GM23338 (cell line): ENCODE measurements around the gene STXBP5. TPM values are rescaled to one million over a fixed set of nuclear protein-coding genes. Genes with fewer than 3 reads are reported as not detected.

Experiments
- ATAC-seq: fragments of 200-7000 bp; cut with Tn5 transposase; 3 replicates; pipeline ENCODE4 v1.9.1; 2020
- DNase-seq: peaks from one replicate; pipeline ENCODE4 v3.0.0-alpha.2; 2015; ENCODE audit warnings: low spot score
- H2AFZ ChIP-seq: fragments of 200-600 bp; sonication (generic); 2 replicates; pipeline ENCODE4 v1.8.0; 2016; ENCODE audit warnings: antibody characterized with exemption, mild to moderate bottlenecking, moderate library complexity
- H3F3A ChIP-seq: fragments of 200-600 bp; sonication (generic); replicated peaks from 2 replicates; pipeline ENCODE4 v1.8.0; 2017; ENCODE audit warnings: antibody characterized with exemption, mixed run types, low read depth
- H3K27ac ChIP-seq: fragments of 200-600 bp; sonication (generic); 2 replicates; pipeline ENCODE4 v1.6.1; 2016; ENCODE audit warnings: low read depth
- H3K27me3 ChIP-seq: fragments of 200-600 bp; sonication (generic); 2 replicates; pipeline ENCODE4 v1.8.0; 2016; ENCODE audit warnings: mild to moderate bottlenecking, mixed run types, moderate library complexity; ENCODE audit not compliant: insufficient read depth
- H3K36me3 ChIP-seq: fragments of 200-600 bp; sonication (generic); 2 replicates; pipeline ENCODE4 v1.8.0; 2016; ENCODE audit warnings: mild to moderate bottlenecking; ENCODE audit not compliant: insufficient read depth
- H3K4me1 ChIP-seq: fragments of 200-600 bp; sonication (generic); 2 replicates; pipeline ENCODE4 v1.8.0; 2016; ENCODE audit warnings: mild to moderate bottlenecking, moderate library complexity; ENCODE audit not compliant: insufficient read depth
- H3K4me2 ChIP-seq: fragments of 200-600 bp; sonication (generic); 2 replicates; pipeline ENCODE4 v1.7.1; 2017; ENCODE audit warnings: mixed run types
- H3K4me3 ChIP-seq: fragments of 200-600 bp; sonication (generic); 2 replicates; pipeline ENCODE4 v1.6.1; 2016; ENCODE audit warnings: mixed run types
- H3K79me2 ChIP-seq: fragments of 200-600 bp; sonication (generic); replicated peaks from 2 replicates; pipeline ENCODE4 v1.8.0; 2017; ENCODE audit warnings: mild to moderate bottlenecking; ENCODE audit not compliant: insufficient read depth
- H3K9me2 ChIP-seq: fragments of 200-600 bp; sonication (generic); 2 replicates; pipeline ENCODE4 v1.8.0; 2017; ENCODE audit not compliant: insufficient read depth
- H4K20me1 ChIP-seq: fragments of 200-600 bp; sonication (generic); replicated peaks from 2 replicates; pipeline ENCODE4 v1.8.0; 2017; ENCODE audit warnings: mild to moderate bottlenecking; ENCODE audit not compliant: insufficient read depth
- H3K27ac Mint-ChIP-seq: 2 replicates; pipeline ENCODE4 v1.8.0; 2020; ENCODE audit warnings: inconsistent platforms, mild to moderate bottlenecking, moderate library complexity, mixed read lengths
- H3K27me3 Mint-ChIP-seq: 3 replicates; pipeline ENCODE4 v1.8.0; 2022; ENCODE audit warnings: low read depth, mild to moderate bottlenecking, moderate library complexity, mixed read lengths, inconsistent platforms; ENCODE audit not compliant: insufficient read depth, poor library complexity
- H3K36me3 Mint-ChIP-seq: 3 replicates; pipeline ENCODE4 v1.8.0; 2021; ENCODE audit warnings: low read depth, mild to moderate bottlenecking, inconsistent platforms, moderate library complexity, mixed read lengths
- H3K4me1 Mint-ChIP-seq: 3 replicates; pipeline ENCODE4 v1.8.0; 2020; ENCODE audit warnings: mild to moderate bottlenecking, inconsistent platforms, mixed read lengths
- H3K4me3 Mint-ChIP-seq: 3 replicates; pipeline ENCODE4 v1.8.0; 2021; ENCODE audit warnings: moderate library complexity, mild to moderate bottlenecking, inconsistent platforms, mixed read lengths
- H3K9me3 Mint-ChIP-seq: 3 replicates; pipeline ENCODE4 v1.8.0; 2020; ENCODE audit warnings: moderate library complexity, mild to moderate bottlenecking, inconsistent platforms, mixed read lengths
- CREB1 ChIP-seq: fragments of 250-450 bp; sonication (Bioruptor Pico); IDR thresholded peaks from 2 replicates; pipeline ENCODE4 v1.5.0; 2020; ENCODE audit warnings: low read depth, mild to moderate bottlenecking, moderate library complexity
- ETS1 ChIP-seq: IDR thresholded peaks from 2 replicates; pipeline ENCODE4 v1.6.1; 2016; ENCODE audit warnings: antibody characterized with exemption
- EZH2 ChIP-seq: fragments of 200-600 bp; sonication (generic); IDR thresholded peaks from one replicate; pipeline ENCODE4 v1.8.0; 2017; ENCODE audit warnings: antibody characterized with exemption, mild to moderate bottlenecking, low read depth; ENCODE audit not compliant: unreplicated experiment
- EZH2phosphoT487 ChIP-seq: fragments of 200-600 bp; sonication (generic); IDR thresholded peaks from one replicate; pipeline ENCODE4 v1.8.1; 2018; ENCODE audit warnings: antibody characterized with exemption; ENCODE audit not compliant: unreplicated experiment
- JUNB ChIP-seq: IDR thresholded peaks from one replicate; pipeline ENCODE4 v1.6.1; 2016; ENCODE audit warnings: antibody characterized with exemption; ENCODE audit not compliant: unreplicated experiment
- NANOG ChIP-seq: IDR thresholded peaks from 2 replicates; pipeline ENCODE4 v1.6.1; 2016; ENCODE audit warnings: antibody characterized with exemption, borderline replicate concordance
- POLR2AphosphoS5 ChIP-seq: IDR thresholded peaks from 2 replicates; pipeline ENCODE4 v1.6.1; 2016; ENCODE audit warnings: antibody characterized with exemption, low read depth
- REST ChIP-seq: IDR thresholded peaks from one replicate; pipeline ENCODE4 v1.6.1; 2018; ENCODE audit warnings: antibody characterized with exemption; ENCODE audit not compliant: unreplicated experiment
- STAT1 ChIP-seq: IDR thresholded peaks from one replicate; pipeline ENCODE4 v1.6.1; 2016; ENCODE audit warnings: antibody characterized with exemption; ENCODE audit not compliant: unreplicated experiment
- ZNF114 ChIP-seq: fragments of 250-450 bp; sonication (Bioruptor Pico); IDR thresholded peaks from 2 replicates; pipeline ENCODE4 v1.5.0; 2020; ENCODE audit warnings: mild to moderate bottlenecking, moderate library complexity
- ZNF331 ChIP-seq: fragments of 250-450 bp; sonication (Bioruptor Pico); IDR thresholded peaks from 2 replicates; pipeline ENCODE4 v1.5.0; 2020; ENCODE audit warnings: low read depth, mild to moderate bottlenecking, moderate library complexity
- polyA plus RNA-seq: library from polyadenylated mRNA; unstranded; fragments of >200 nt; fragmentation: Nextera tagmentation; extraction: Ambion mirVana; gene quantifications from 2 replicates; pipeline ENCODE4 v1.2.1, GENCODE V29; 2016
- total RNA-seq: library from RNA; depleted of rRNA; stranded (reverse); fragments of >200 nt; shearing (Covaris generic); gene quantifications from 2 replicates; pipeline ENCODE4 v1.2.3, GENCODE V29; 2014
- TF ChIP-seq, protein P1 (sequence below), 2 experiments: fragments of 200-600 bp in 1 of 2; sonication (generic) in 1 of 2; conservative IDR thresholded peaks; 2 replicates each; pipeline versions ENCODE4 v1.5.1 to v1.6.1; 2016 to 2017; ENCODE audit warnings: antibody characterized with exemption in 2 of 2, low read depth in 2 of 2, mild to moderate bottlenecking in 2 of 2, moderate library complexity in 1 of 2
- TF ChIP-seq, protein P2 (sequence below): fragments of 250-450 bp; sonication (Bioruptor Pico); IDR thresholded peaks from 2 replicates; pipeline ENCODE4 v1.5.0; 2020; ENCODE audit warnings: mild to moderate bottlenecking, moderate library complexity

The STXBP5 gene
- total and polyA plus RNA-seq, 2 experiments from 2014 or later: 3.9 to 17.8 TPM

GRCh38 chr6:147217840-147218404 is 13.7 kb downstream of the STXBP5 start:
- no peaks in the 10 kb centered on the region for H3K27me3 Mint-ChIP-seq
- no peak for ATAC-seq

More at GRCh38 chr6:147217840-147218404, 13.7 kb downstream of the STXBP5 start:
- Histone ChIP-seq H3K4me1 (no peaks in the 10 kb centered on the region; the same call in 1 of the 2 replicates), H2AFZ (no peak overlapping the region), H3K36me3 (no peaks in the 10 kb centered on the region), H3K9me2 (no peaks in the 10 kb centered on the region), H4K20me1 (no peaks in the 10 kb centered on the region), H3K4me3 (no peak overlapping the region), H3K27ac (no peak overlapping the region), H3K27me3 (no peaks in the 10 kb centered on the region), H3K4me2 (no peak overlapping the region), H3F3A (no peaks in the 10 kb centered on the region), H3K79me2 (peaks cover 29% of the 10 kb centered on the region)
- H3K36me3 Mint-ChIP-seq: no peaks in the 10 kb centered on the region
- no peak overlapping the region for H3K27ac Mint-ChIP-seq
- H3K4me3 Mint-ChIP-seq: no peak overlapping the region
- DNase-seq: no peak
- H3K9me3 Mint-ChIP-seq: no peaks in the 10 kb centered on the region
- TF ChIP-seq NANOG (no peak), JUNB (no peak), EZH2phosphoT487 (no peak), ETS1 (no peak), ZNF114 (no peak), EZH2 (no peak), STAT1 (no peak), CREB1 (CRISPR knock-in tag) (no peak), POLR2AphosphoS5 (no peak), ZNF331 (CRISPR knock-in tag) (no peak), REST (no peak)
- TF ChIP-seq, protein P1, sequence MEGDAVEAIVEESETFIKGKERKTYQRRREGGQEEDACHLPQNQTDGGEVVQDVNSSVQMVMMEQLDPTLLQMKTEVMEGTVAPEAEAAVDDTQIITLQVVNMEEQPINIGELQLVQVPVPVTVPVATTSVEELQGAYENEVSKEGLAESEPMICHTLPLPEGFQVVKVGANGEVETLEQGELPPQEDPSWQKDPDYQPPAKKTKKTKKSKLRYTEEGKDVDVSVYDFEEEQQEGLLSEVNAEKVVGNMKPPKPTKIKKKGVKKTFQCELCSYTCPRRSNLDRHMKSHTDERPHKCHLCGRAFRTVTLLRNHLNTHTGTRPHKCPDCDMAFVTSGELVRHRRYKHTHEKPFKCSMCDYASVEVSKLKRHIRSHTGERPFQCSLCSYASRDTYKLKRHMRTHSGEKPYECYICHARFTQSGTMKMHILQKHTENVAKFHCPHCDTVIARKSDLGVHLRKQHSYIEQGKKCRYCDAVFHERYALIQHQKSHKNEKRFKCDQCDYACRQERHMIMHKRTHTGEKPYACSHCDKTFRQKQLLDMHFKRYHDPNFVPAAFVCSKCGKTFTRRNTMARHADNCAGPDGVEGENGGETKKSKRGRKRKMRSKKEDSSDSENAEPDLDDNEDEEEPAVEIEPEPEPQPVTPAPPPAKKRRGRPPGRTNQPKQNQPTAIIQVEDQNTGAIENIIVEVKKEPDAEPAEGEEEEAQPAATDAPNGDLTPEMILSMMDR (conservative IDR thresholded peaks at IDR 0.05; ENCODE audit: low read depth in 2 of 2): no peak
- TF ChIP-seq, protein P2, sequence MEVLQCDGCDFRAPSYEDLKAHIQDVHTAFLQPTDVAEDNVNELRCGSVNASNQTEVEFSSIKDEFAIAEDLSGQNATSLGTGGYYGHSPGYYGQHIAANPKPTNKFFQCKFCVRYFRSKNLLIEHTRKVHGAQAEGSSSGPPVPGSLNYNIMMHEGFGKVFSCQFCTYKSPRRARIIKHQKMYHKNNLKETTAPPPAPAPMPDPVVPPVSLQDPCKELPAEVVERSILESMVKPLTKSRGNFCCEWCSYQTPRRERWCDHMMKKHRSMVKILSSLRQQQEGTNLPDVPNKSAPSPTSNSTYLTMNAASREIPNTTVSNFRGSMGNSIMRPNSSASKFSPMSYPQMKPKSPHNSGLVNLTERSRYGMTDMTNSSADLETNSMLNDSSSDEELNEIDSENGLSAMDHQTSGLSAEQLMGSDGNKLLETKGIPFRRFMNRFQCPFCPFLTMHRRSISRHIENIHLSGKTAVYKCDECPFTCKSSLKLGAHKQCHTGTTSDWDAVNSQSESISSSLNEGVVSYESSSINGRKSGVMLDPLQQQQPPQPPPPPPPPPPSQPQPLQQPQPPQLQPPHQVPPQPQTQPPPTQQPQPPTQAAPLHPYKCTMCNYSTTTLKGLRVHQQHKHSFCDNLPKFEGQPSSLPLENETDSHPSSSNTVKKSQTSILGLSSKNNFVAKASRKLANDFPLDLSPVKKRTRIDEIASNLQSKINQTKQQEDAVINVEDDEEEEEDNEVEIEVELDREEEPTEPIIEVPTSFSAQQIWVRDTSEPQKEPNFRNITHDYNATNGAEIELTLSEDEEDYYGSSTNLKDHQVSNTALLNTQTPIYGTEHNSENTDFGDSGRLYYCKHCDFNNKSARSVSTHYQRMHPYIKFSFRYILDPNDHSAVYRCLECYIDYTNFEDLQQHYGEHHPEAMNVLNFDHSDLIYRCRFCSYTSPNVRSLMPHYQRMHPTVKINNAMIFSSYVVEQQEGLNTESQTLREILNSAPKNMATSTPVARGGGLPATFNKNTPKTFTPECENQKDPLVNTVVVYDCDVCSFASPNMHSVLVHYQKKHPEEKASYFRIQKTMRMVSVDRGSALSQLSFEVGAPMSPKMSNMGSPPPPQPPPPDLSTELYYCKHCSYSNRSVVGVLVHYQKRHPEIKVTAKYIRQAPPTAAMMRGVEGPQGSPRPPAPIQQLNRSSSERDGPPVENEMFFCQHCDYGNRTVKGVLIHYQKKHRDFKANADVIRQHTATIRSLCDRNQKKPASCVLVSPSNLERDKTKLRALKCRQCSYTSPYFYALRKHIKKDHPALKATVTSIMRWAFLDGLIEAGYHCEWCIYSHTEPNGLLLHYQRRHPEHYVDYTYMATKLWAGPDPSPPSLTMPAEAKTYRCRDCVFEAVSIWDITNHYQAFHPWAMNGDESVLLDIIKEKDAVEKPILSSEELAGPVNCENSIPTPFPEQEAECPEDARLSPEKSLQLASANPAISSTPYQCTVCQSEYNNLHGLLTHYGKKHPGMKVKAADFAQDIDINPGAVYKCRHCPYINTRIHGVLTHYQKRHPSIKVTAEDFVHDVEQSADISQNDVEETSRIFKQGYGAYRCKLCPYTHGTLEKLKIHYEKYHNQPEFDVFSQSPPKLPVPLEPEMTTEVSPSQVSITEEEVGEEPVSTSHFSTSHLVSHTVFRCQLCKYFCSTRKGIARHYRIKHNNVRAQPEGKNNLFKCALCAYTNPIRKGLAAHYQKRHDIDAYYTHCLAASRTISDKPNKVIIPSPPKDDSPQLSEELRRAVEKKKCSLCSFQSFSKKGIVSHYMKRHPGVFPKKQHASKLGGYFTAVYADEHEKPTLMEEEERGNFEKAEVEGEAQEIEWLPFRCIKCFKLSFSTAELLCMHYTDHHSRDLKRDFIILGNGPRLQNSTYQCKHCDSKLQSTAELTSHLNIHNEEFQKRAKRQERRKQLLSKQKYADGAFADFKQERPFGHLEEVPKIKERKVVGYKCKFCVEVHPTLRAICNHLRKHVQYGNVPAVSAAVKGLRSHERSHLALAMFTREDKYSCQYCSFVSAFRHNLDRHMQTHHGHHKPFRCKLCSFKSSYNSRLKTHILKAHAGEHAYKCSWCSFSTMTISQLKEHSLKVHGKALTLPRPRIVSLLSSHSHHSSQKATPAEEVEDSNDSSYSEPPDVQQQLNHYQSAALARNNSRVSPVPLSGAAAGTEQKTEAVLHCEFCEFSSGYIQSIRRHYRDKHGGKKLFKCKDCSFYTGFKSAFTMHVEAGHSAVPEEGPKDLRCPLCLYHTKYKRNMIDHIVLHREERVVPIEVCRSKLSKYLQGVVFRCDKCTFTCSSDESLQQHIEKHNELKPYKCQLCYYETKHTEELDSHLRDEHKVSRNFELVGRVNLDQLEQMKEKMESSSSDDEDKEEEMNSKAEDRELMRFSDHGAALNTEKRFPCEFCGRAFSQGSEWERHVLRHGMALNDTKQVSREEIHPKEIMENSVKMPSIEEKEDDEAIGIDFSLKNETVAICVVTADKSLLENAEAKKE: no peak
- H3K4me1 Mint-ChIP-seq: peaks cover 12% of the 10 kb centered on the region
